ENCODE data around the gene FASN.

The FASN gene

DNA sequence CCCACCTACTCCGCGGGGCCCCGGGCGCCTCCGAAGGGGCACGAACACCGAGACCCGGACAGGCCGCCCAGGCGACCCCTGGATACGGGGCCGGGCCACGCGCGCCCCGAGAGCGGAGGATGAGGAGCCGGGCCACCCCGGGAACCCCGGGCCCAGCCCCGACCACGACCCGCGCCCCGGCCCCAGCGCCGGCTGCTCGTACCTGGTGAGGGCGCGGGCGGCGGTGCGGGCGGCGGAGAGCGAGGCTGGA lies 192 bp downstream of the FASN start:
- Histone ChIP-seq H3K27ac (ENCODE audit: low read length) (no peak overlapping the region), H3K4me1 (ENCODE audit: insufficient read depth, low read length) (peaks cover 8% of the 10 kb centered on the region; the same call in 1 of the 2 replicates), H3K4me3 (ENCODE audit: low read length) (peak overlapping the region; percentile 87; the same call in 1 of the 2 replicates), H3K9ac (ENCODE audit: low read depth, low read length) (peak overlapping the region; percentile 84), H3K27me3 (ENCODE audit: insufficient read depth, low read length) (no peaks in the 10 kb centered on the region), H3K36me3 (ENCODE audit: insufficient read depth, low read depth, low read length) (peaks cover 33% of the 10 kb centered on the region), H3K9me3 (ENCODE audit: insufficient read depth, low read depth, low read length) (no peaks in the 10 kb centered on the region)

DNA sequence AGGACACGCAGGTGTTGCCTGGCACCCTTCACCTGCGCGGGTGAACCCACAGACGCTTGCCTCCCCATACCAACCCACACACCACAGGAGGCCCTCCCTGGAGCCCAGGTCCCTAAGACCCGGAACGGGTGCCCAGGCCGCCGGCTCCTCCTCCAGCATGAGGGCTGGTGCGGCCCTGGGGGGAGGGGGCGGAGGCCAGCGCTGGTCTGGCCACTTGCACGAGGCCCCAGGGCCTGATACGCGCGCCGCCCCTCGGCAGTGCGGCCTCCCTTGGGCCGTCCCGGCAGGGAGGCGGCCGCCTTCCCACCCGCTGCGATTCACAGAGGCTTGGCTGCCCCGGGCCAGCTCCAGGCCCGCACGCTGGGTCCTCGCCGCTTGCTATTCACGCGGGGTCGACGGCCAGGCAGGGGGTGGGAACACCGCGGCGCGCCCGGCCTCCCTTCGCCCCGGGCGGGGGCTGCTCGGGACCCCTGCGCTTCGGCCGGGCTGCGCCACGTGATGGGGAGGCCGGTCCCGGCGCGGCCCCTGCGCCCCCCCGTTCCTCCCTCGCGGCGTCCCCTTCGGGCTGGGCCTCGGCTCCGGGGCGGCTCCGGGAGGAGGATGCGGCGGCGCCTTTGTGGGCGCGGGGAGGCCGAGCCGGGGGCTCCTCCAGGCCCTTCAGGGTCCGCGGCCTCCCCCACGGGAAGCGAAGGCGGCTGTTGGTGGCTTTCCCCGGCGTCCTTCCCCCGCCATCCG lies 685 bp downstream of the FASN start:
- H3K9me3 ChIP-seq (ENCODE audit: insufficient read depth, low read depth, low read length): no peaks in the 10 kb centered on the region
- peaks cover 37% of the 10 kb centered on the region for H3K36me3 ChIP-seq (ENCODE audit: insufficient read depth, low read depth, low read length)
- peak overlapping the region; percentile 87 for H3K4me3 ChIP-seq (ENCODE audit: low read length)
- H3K4me1 ChIP-seq (ENCODE audit: insufficient read depth, low read length): peaks cover 8% of the 10 kb centered on the region; the same call in 1 of the 2 replicates
- H3K27ac ChIP-seq (ENCODE audit: low read length): no peak overlapping the region
- peak overlapping the region; percentile 84 for H3K9ac ChIP-seq (ENCODE audit: low read depth, low read length)
- H3K27me3 ChIP-seq (ENCODE audit: insufficient read depth, low read length): no peaks in the 10 kb centered on the region

DNA sequence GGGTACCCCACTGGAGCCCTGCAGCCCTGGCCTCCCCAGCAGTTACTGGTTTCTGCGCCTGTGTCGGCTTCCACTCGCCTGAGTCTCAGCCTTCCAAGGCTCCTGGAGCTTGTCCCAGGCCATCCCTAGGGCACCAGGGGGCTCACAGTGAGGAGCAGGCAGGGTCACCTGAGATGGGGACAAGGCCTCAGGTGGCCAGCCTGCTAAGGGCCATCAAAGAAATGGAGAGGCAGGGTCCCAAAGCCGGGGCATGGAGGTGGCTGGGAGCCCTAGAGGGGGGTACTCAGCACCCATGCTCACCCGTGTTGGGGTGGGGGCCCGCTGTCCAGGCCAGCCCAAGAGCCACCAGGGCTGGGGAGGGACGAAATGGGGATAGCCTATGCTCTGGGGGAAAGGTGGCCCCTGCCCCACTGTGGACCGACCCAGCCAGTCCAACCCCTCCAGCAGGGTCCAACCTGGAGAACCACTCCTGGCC lies 1.3 kb downstream of the FASN start:
- Histone ChIP-seq H3K4me3 (ENCODE audit: low read length) (peak overlapping the region; percentile 87), H3K27ac (ENCODE audit: low read length) (no peak overlapping the region), H3K4me1 (ENCODE audit: insufficient read depth, low read length) (peaks cover 8% of the 10 kb centered on the region; the same call in 1 of the 2 replicates), H3K9me3 (ENCODE audit: insufficient read depth, low read depth, low read length) (no peaks in the 10 kb centered on the region), H3K9ac (ENCODE audit: low read depth, low read length) (peak overlapping the region; percentile 84), H3K36me3 (ENCODE audit: insufficient read depth, low read depth, low read length) (peaks cover 44% of the 10 kb centered on the region), H3K27me3 (ENCODE audit: insufficient read depth, low read length) (no peaks in the 10 kb centered on the region)

DNA sequence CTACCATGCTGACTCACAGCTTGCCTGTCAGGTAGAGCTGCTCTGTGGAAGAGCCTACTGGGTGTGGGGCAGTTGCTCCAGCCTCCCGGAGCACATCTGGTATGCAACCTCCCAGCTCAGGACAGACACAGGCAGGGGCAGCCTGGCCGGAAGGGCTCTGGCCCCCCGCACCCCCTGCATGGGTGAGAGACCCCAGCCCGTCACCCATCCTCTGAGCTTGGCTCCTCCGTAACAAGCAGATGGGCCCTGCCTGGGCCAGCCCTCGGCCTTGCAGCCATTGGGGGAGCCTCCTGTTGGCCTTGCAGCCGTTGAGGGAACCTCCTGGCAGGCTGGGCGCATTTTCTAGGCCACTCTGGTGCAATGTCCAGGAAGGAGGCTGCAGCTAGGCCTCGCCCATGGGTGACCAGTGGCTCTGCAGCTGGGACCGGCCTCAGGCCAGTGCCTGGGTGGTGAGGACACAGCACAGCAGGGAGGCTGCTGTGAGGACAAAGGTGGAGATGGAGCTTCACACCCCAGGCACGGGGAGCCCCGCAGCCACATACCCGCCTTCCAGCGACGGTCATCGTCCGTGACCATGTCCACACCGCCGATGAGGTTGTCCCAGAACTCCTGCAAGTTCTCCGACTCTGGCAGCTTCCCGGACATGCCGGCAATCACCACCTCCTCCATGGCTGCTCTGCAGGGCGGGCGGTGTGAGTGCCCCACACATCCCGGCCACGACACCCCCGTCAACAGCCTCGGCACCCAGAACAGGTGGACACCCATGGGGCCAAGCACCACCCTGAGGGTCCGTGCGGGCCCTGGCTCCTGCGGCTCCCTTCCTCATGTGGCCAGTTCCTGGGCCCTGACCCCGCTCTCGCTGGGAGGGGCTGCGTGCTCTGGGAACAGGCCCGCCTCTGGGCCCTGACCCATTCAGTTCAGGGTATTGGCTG lies 2.0 kb downstream of the FASN start:
- peaks cover 8% of the 10 kb centered on the region; the same call in 1 of the 2 replicates for H3K4me1 ChIP-seq (ENCODE audit: insufficient read depth, low read length)
- no peak overlapping the region for H3K27ac ChIP-seq (ENCODE audit: low read length)
- H3K27me3 ChIP-seq (ENCODE audit: insufficient read depth, low read length): no peaks in the 10 kb centered on the region
- H3K9ac ChIP-seq (ENCODE audit: low read depth, low read length): peak overlapping the region; percentile 84; the same call in 1 of the 2 replicates
- peaks cover 51% of the 10 kb centered on the region for H3K36me3 ChIP-seq (ENCODE audit: insufficient read depth, low read depth, low read length)
- peak overlapping the region; percentile 87; the same call in 1 of the 2 replicates for H3K4me3 ChIP-seq (ENCODE audit: low read length)
- no peaks in the 10 kb centered on the region for H3K9me3 ChIP-seq (ENCODE audit: insufficient read depth, low read depth, low read length)

DNA sequence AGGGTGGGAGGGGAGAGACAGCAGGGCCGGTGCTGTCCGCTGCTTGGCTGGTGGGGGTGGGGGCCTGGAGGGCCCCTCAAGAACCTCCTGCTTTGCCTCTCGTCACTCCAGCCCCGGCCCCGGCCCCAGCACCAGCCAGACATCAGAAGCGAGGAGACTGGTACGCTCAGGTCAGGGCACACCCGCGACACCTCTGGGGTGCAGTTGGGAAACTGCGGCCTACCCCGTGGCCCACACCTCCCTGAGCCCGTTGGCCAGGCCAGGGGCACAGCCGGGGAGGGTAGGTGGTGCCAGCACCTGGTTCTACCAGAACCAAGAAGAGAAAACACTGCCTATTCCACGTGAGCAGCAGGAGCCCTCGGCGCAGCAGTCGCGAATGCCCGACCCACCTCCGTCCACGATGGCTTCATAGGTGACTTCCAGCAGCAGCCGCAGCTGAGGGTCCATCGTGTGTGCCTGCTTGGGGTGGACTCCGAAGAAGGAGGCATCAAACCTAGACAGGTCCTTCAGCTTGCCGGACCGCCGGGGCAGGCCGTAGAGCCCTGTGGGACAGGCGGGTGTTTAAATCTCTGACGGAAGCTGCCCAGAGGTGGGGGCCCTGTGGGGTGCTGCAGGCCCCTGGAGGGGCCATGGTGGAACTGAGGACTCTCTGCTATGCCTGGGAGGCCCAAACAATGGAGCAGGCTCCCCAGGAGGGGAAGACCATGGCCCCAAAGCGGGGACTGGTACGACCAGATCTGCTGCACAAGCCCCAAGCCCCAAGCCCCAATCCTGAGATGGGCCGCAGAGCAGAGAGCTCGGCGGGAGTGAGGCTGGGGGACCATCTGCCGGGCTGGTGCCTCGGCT lies 2.9 kb downstream of the FASN start:
- no peak overlapping the region for H3K9ac ChIP-seq (ENCODE audit: low read depth, low read length)
- H3K4me3 ChIP-seq (ENCODE audit: low read length): no peak overlapping the region; the same call in 1 of the 2 replicates
- H3K36me3 ChIP-seq (ENCODE audit: insufficient read depth, low read depth, low read length): peaks cover 59% of the 10 kb centered on the region

DNA sequence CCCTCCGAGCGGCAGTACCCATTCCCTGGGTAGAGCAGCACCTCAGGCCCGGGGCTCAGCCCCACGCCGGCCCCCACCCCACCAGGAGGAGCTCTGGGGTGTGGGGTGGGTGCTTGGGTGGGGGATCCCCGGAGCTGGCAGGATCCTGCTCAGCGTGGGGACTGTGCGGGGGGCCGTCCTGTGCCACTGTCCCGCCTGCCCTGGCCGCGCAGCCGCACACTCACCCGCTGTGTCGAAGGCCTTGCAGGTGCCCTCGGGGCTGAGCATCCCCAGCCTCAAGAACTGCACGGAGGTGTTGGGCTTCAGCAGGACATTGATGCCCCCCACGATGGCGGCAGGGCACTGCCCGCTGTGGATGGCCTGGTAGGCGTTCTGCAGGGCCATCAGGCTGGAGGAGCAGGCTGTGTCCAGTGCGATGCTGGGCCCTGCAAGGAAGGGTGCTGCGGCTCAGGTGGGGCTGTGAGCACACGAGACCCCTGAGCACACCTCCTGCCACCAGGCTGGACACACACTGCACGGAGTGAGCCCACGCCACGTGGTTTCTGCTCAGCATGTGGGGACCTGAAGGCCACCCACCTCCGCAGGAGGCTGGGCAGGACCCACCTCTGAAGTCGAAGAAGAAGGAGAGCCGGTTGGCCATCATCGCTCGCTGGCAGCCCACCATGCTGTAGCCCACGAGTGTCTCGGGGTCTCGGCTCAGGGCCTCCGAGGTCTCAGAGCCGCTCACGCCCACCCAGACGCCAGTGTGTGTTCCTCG lies 4.9 kb downstream of the FASN start:
- no peaks in the 10 kb centered on the region for H3K9me3 ChIP-seq (ENCODE audit: insufficient read depth, low read depth, low read length)
- no peaks in the 10 kb centered on the region for H3K27me3 ChIP-seq (ENCODE audit: insufficient read depth, low read length)
- H3K4me1 ChIP-seq (ENCODE audit: insufficient read depth, low read length): peaks cover 4% of the 10 kb centered on the region; the same call in 1 of the 2 replicates
- H3K9ac ChIP-seq (ENCODE audit: low read depth, low read length): no peak overlapping the region
- H3K4me3 ChIP-seq (ENCODE audit: low read length): no peak overlapping the region
- no peak overlapping the region for H3K27ac ChIP-seq (ENCODE audit: low read length)
- peaks cover 79% of the 10 kb centered on the region for H3K36me3 ChIP-seq (ENCODE audit: insufficient read depth, low read depth, low read length)

More for the DNA sequence above, 2.9 kb downstream of the FASN start:
- H3K27me3 ChIP-seq (ENCODE audit: insufficient read depth, low read length): no peaks in the 10 kb centered on the region
- H3K9me3 ChIP-seq (ENCODE audit: insufficient read depth, low read depth, low read length): no peaks in the 10 kb centered on the region
- peaks cover 8% of the 10 kb centered on the region; the same call in 1 of the 2 replicates for H3K4me1 ChIP-seq (ENCODE audit: insufficient read depth, low read length)
- H3K27ac ChIP-seq (ENCODE audit: low read length): no peak overlapping the region

DNA sequence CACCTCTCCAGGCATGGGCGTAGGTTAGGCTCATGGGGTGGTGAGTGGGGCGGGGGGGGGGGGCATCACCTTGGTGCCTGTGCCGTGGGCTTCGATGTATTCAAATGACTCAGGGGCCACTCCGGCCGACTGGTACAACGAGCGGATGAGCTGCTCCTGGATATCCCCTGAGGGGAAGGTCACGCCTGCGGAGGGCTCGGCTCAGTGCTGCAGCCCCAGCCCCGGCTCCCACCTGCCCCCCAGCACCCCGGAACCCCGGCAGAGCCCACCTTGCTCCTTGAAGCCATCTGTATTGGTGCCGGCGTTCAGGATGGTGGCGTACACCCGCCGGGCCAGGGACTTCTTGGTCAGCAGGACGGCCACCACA lies 5.4 kb downstream of the FASN start:
- no peak overlapping the region for H3K27ac ChIP-seq (ENCODE audit: low read length)
- H3K27me3 ChIP-seq (ENCODE audit: insufficient read depth, low read length): no peaks in the 10 kb centered on the region

DNA sequence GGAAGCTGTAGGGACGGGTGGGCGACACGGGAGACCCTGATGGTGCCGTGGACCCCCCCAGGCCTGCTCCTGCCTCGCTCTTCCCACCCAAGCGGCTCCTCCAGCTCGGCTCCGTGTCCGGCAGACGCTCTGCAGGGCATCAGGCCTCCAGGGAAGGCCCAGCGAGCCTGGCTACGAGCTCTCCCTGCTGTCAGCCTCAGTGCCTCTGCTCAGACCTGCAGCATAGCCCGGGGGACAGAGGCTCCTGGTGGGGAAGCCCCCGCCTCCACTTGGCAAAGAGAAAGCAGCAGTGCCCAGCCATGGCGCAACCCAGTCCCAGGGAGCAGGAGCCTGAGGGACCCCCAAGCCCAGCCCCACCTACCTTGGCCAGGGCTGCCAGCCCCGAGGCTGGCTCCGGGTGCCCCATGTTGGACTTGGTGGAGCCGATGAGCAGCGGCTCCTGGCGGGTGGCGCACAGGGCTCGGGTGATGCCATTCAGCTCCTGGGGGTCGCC lies 5.9 kb downstream of the FASN start:
- Histone ChIP-seq H3K4me3 (ENCODE audit: low read length) (no peak overlapping the region), H3K9me3 (ENCODE audit: insufficient read depth, low read depth, low read length) (no peaks in the 10 kb centered on the region), H3K36me3 (ENCODE audit: insufficient read depth, low read depth, low read length) (peaks cover 90% of the 10 kb centered on the region), H3K9ac (ENCODE audit: low read depth, low read length) (no peak overlapping the region), H3K27me3 (ENCODE audit: insufficient read depth, low read length) (no peaks in the 10 kb centered on the region), H3K27ac (ENCODE audit: low read length) (no peak overlapping the region), H3K4me1 (ENCODE audit: insufficient read depth, low read length) (peaks cover 4% of the 10 kb centered on the region; the same call in 1 of the 2 replicates)

More for the DNA sequence above, 5.4 kb downstream of the FASN start:
- H3K9ac ChIP-seq (ENCODE audit: low read depth, low read length): no peak overlapping the region
- H3K4me1 ChIP-seq (ENCODE audit: insufficient read depth, low read length): peaks cover 4% of the 10 kb centered on the region; the same call in 1 of the 2 replicates
- peaks cover 85% of the 10 kb centered on the region for H3K36me3 ChIP-seq (ENCODE audit: insufficient read depth, low read depth, low read length)
- H3K4me3 ChIP-seq (ENCODE audit: low read length): no peak overlapping the region
- H3K9me3 ChIP-seq (ENCODE audit: insufficient read depth, low read depth, low read length): no peaks in the 10 kb centered on the region

DNA sequence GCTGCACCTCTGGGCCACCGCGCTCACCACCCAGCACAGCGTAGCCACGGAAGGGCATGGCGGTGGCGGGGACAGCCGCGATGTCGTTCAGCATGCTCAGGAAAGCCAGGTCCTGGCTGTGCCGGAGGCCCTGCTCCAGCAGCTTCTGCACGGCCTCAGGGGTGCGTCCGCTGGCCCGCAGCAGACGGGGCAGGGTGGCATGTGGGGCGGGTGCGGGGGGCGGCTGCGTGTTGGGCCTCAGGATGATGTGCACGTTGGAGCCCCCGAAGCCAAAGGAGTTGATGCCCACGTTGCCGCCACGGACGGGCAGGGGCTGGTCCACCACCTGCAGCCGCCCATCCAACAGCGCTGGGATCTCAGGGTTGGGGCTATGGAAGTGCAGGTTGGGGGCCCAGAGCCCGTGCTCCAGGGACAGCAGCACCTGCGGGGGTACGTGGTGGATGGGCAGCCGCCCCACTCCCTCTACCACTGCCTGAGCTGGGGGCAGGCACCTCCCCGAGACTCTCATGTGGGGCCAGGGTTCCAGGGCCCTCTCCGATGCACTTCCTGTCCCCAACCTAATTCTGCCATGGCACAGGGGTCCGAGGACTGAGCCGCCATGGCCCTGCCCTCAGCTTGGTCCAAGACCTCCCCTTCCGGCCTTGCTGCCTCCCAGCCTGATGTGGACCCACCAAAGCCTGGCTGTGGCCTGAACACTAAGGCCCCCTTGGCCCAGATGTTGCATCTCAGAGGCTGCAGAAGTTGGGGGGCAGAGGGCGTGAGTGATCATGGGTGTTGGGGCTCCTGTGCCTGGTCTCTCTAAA lies 6.6 kb downstream of the FASN start:
- Histone ChIP-seq H3K4me3 (ENCODE audit: low read length) (no peak overlapping the region), H3K36me3 (ENCODE audit: insufficient read depth, low read depth, low read length) (peaks cover 95% of the 10 kb centered on the region), H3K4me1 (ENCODE audit: insufficient read depth, low read length) (peaks cover 4% of the 10 kb centered on the region; the same call in 1 of the 2 replicates), H3K27me3 (ENCODE audit: insufficient read depth, low read length) (no peaks in the 10 kb centered on the region), H3K9me3 (ENCODE audit: insufficient read depth, low read depth, low read length) (no peaks in the 10 kb centered on the region), H3K9ac (ENCODE audit: low read depth, low read length) (no peak overlapping the region), H3K27ac (ENCODE audit: low read length) (no peak overlapping the region)
